Kasumi-1 (cell line): ENCODE measurements around the gene PPM1E.

Source experiments
- DNase-seq, 2 experiments: peaks; one replicate each; lab custom pipeline; 2025; lab: John Stamatoyannopoulos, UW

PPM1E gene

GRCh38 chr17:58996968-58997367 lies 241.3 kb downstream of the PPM1E start:
- peak; percentile 50 to 63 for DNase-seq

- DNase-seq, result no peak
Observed at GRCh38 chr17:58997756-58998553, 242.3 kb downstream of the PPM1E start.

GRCh38 chr17:58998871-58999270 lies 243.2 kb downstream of the PPM1E start:
- no peak for DNase-seq

GRCh38 chr17:58999500-58999899 lies 243.8 kb downstream of the PPM1E start:
- no peak for DNase-seq

GRCh38 chr17:59000022-59000421 lies 244.4 kb downstream of the PPM1E start:
- DNase-seq, result no peak

- DNase-seq, result peak; percentile 93 to 94
Observed at GRCh38 chr17:59001158-59001814, 245.6 kb downstream of the PPM1E start.

GRCh38 chr17:59002126-59002525 lies 246.5 kb downstream of the PPM1E start:
- no peak for DNase-seq

- no peak for DNase-seq
Observed at GRCh38 chr17:59002848-59003247, 247.2 kb downstream of the PPM1E start.

GRCh38 chr17:59003860-59004259 lies 248.2 kb downstream of the PPM1E start:
- no peak for DNase-seq

GRCh38 chr17:59004338-59005111 lies 248.9 kb downstream of the PPM1E start:
- DNase-seq, result peak; percentile 89 to 95

GRCh38 chr17:59007995-59008394 lies 252.3 kb downstream of the PPM1E start:
- DNase-seq, result no peak

GRCh38 chr17:59008737-59009136 lies 253.1 kb downstream of the PPM1E start:
- no peak for DNase-seq

- DNase-seq, result no peak
Observed at GRCh38 chr17:59010026-59010425, 254.4 kb downstream of the PPM1E start.

GRCh38 chr17:59011975-59012374 lies 256.3 kb downstream of the PPM1E start:
- no peak for DNase-seq

GRCh38 chr17:59018019-59018418 lies 262.4 kb downstream of the PPM1E start:
- no peak for DNase-seq

GRCh38 chr17:59024916-59025315 lies 269.3 kb downstream of the PPM1E start:
- no peak for DNase-seq

- DNase-seq, result no peak
Observed at GRCh38 chr17:59026176-59026939, 270.7 kb downstream of the PPM1E start.

- DNase-seq, result no peak
Observed at GRCh38 chr17:59027750-59028149, 272.1 kb downstream of the PPM1E start.

GRCh38 chr17:59028328-59028727 lies 272.7 kb downstream of the PPM1E start:
- DNase-seq, result no peak

- DNase-seq, result no peak
Observed at GRCh38 chr17:59030811-59031210, 275.2 kb downstream of the PPM1E start.
